BJ (cell line): Measurements from ENCODE around the gene PDE7B. TPM values are rescaled to one million over a fixed set of nuclear protein-coding genes. Genes with fewer than 3 reads are reported as not detected.

Experiments
- CTCF ChIA-PET: fragments of 350-600 bp; formaldehyde crosslinking; extraction: SDS; loops from one replicate; lab custom pipeline; 2021; ENCODE audit warnings: antibody characterized with exemption, inconsistent platforms; lab: Yijun Ruan, JAX
- POLR2A ChIA-PET: fragments of 300-600 bp; sonication (Branson Sonifier 250); formaldehyde crosslinking; extraction: SDS; loops from one replicate; lab custom pipeline; 2021; ENCODE audit warnings: antibody characterized with exemption; lab: Charles Lee
- DNase-seq: peaks from one replicate; pipeline ENCODE4 v3.0.0-alpha.2; 2011; ENCODE audit warnings: low read depth
- H3K27me3 ChIP-seq: 2 replicates; pipeline ENCODE4 v1.6.0; 2011; ENCODE audit warnings: low read length; ENCODE audit not compliant: control insufficient read depth, insufficient read depth
- H3K36me3 ChIP-seq: 2 replicates; pipeline ENCODE4 v1.5.1; 2011; ENCODE audit warnings: low read length; ENCODE audit not compliant: control insufficient read depth, insufficient read depth
- H3K4me3 ChIP-seq: 2 replicates; pipeline ENCODE4 v1.5.1; 2011; ENCODE audit warnings: low read depth, mild to moderate bottlenecking, control low read depth, low read length
- CTCF ChIP-seq: IDR thresholded peaks from 2 replicates; pipeline ENCODE4 v1.5.1; 2011; ENCODE audit warnings: low read depth, mild to moderate bottlenecking, control low read depth, inconsistent platforms, low read length, moderate library complexity; ENCODE audit not compliant: insufficient read depth
- polyA plus RNA-seq: library from polyadenylated mRNA; depleted of rRNA; stranded (reverse); fragments of >200 nt; gene quantifications from 2 replicates; pipeline ENCODE4 v1.2.3, GENCODE V29; 2011

The PDE7B gene
- polyA plus RNA-seq, 1 experiment = 2.7 TPM

DNA sequence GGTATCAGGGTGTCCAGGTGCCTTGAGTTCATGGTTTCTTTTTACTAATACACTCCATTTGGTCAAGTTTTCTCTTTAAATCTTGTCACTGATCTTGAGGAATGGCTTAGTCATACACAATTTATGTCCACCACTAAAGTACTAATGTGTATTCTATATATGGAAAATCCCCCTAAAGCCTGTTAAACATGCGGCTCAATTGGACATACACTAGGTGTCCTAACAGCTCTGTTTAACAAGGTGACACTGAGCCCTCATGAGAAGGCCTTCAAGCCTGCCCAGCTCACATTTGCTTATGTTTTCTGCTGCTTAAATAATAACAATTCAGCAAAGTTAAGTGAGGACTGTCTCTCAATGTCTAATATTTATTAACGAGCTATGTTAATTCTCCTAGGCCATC is 31.5 kb downstream of the PDE7B start:
- Histone ChIP-seq H3K27me3 (no peaks in the 10 kb centered on the region), H3K36me3 (no peaks in the 10 kb centered on the region), H3K4me3 (no peak overlapping the region)
- POLR2A ChIA-PET = no interaction called here
- CTCF ChIA-PET = interaction anchor here (1.0 to 1.6 kb wide), 3 partner anchors 10 to 376 kb away, joined by 3 to 5 read pairs (median 4); no protein-coding TSS in a partner anchor
- TF ChIP-seq CTCF = no peak
- no peak for DNase-seq

- Histone ChIP-seq H3K36me3 (no peaks in the 10 kb centered on the region), H3K4me3 (no peak overlapping the region), H3K27me3 (no peaks in the 10 kb centered on the region)
- no peak for DNase-seq
- TF ChIP-seq CTCF = no peak
- ChIA-PET POLR2A (no interaction called here), CTCF (interaction anchor here (1.0 to 1.6 kb wide), 3 partner anchors 9 to 377 kb away, joined by 3 to 5 read pairs (median 4); no protein-coding TSS in a partner anchor)
Observed at GRCh38 chr6:135883536-135883935, 32.0 kb downstream of the PDE7B start.

DNA sequence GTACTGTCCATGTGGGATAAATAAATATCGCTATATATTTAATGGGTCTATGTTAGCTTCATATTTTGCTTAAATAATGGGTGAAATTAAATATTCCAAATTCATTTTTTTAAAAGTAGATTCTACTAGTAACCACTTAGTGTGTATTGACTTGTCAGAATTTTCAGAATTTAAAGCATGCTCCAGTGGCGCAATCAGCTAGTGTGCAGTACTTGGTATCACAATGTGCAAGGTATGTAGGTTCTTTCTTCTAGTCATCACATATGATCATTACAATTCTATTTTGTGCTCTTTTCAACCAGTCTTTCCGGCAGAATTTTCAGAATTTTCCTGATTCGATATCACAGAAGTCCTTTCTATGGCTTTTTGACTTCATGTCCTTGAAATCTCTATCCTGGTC is 32.6 kb downstream of the PDE7B start:
- DNase-seq = no peak
- Histone ChIP-seq H3K27me3 (no peaks in the 10 kb centered on the region), H3K36me3 (no peaks in the 10 kb centered on the region), H3K4me3 (no peak overlapping the region)
- TF ChIP-seq CTCF = no peak
- POLR2A ChIA-PET = no interaction called here
- CTCF ChIA-PET = interaction anchor here (1.2 to 1.6 kb wide), 2 partner anchors 342 to 377 kb away, joined by 4 to 5 read pairs; no protein-coding TSS in a partner anchor

DNA sequence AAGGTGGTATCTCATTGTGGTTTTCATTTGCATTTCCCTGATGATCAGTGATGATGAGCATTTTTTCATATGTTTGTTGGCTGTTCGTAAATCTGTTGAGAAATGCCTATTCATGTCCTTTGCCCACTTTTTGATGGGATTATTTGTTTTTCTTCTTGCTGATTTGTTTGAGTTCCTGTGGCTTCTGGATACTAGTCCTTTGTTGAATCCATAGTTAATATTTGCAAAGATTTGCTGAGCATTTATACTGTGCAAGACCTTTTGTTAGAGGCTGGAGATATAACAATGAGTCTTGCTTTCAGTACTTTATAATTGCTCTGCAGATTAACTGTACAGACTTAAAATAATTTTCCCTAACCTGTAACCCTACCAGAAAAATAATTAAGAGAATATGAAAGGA is 35.6 kb downstream of the PDE7B start:
- TF ChIP-seq CTCF = no peak
- DNase-seq = no peak
- Histone ChIP-seq H3K36me3 (no peaks in the 10 kb centered on the region), H3K4me3 (no peak overlapping the region), H3K27me3 (no peaks in the 10 kb centered on the region)
- CTCF ChIA-PET = no interaction called here
- POLR2A ChIA-PET = no interaction called here

DNA sequence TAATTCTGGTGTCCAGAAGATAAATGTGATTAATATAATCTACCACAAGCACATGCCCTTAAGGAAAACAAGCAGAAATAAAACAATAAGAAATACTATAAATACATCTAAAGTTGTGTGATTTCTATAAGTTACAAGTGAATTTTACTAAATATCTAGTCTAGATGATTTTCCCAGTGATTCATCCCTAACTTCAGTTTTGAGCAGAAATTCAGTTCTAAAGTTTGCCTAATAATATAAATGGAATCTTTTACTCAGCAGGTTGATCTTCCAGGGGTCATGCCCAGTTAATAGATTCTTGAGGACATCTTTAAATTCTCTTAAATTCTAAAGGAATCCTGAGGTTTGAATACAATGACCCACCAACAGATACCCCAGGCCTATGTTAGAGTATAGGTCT is 37.3 kb downstream of the PDE7B start:
- no peak for DNase-seq
- POLR2A ChIA-PET = no interaction called here
- Histone ChIP-seq H3K36me3 (no peaks in the 10 kb centered on the region), H3K4me3 (no peak overlapping the region), H3K27me3 (no peaks in the 10 kb centered on the region)
- CTCF ChIA-PET = interaction anchor here (0.6 kb wide), 1 partner anchor 474 kb away, joined by 5 read pairs; no protein-coding TSS in a partner anchor
- no peak for TF ChIP-seq CTCF
